HG02798 (cell line): ENCODE data around the gene HNRNPA2B1.
"Not testable (repeated sequence)": the region's sequence is repeated elsewhere in the genome, so short reads cannot be mapped to it uniquely, and the experiment has no call there.

Experiments
- ATAC-seq: cut with Tn5 transposase; IDR thresholded peaks from one replicate; pipeline ENCODE4 v1.9.1; 2021; ENCODE audit warnings: mild to moderate bottlenecking; ENCODE audit not compliant: unreplicated experiment, poor library complexity

HNRNPA2B1 gene

DNA sequence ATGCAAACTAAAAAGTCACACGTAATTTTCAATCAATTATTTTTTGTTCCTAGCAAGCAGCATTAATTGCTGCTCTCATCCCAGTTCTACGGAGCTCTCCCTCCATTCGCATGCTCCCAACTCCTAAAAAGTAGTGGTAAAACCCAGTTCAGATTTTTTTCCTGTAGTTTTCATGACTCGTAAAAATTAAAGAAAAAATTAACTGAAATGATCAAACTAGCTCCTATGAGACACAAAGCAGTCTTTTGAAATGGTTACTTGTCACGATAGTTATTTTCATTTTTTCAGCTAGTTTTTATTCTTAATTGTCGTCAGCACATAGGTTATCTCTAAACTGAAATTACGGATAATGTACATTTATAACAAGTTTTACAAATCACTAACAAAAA lies 1.8 kb downstream of the HNRNPA2B1 start:
- ATAC-seq, result no peak

DNA sequence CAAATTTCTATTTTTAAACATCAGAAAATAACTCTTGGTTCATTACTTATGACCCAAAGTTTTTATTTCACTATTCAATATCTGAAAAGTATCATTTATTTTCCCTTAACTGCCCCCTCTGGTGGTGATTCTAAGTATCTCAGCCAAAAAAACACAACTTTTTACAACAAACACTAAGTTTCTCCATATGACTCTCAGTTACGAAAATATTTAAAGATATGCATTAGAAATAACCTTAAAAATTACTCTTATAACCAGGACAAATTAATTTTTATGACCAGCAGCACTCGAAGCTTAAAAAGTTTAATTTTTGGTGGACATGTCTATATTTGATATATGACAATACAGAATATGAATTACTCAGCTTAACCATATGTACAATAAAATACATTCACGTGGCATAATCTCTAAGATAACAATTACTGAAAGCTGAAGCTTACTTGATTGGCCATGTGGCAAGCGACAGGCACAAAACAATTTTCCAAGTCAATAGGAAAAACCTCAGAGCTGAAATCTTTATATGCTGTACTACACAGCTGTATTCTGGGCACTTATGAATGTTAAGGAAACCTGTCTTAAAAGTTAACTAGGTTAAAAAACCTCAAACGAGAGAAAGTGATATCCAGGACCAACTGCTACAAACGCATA lies 2.3 kb downstream of the HNRNPA2B1 start:
- no peak for ATAC-seq

DNA sequence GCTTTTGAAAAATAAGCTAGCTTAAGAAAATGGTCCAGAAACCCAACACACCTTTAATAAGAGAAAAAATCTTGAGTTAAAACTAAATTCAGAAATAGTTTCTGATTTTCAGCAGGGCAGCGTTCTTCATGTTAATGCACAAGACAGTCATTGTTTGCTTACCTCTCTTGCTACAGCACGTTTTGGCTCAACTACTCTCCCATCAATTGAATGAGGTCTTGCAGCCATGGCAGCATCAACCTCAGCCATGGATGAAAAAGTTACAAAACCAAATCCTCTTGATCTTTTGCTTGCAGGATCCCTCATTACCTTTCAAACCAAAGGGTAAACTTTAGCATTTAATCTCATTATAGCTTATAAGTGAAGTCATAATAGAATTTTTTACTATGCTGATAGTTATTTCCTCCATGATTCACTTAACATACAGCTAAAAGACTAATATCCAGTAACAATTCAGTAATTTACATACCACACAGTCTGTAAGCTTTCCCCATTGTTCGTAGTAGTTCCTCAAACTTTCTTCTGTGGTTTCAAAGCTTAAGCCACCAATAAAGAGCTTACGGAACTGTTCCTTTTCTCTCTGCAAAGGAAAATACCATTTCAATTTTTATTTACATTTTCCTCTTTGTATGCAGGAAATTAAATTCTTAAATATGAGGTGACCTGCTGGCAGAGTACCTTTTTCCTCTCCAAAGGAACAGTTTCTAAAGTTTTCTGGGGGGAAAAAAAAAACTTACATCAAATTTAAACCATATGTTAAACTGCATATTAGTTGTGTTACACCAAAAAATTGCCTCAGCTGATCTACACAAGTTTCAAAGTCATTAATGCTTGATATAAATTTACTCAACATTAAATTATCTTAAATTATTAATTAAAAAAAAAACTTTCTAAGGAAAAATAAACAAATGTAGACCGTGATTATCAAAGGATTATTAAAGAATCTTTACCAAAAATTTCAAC lies 3.1 kb downstream of the HNRNPA2B1 start:
- no peak for ATAC-seq

- no peak for ATAC-seq
Observed at GRCh38 chr7:26195867-26196657, 4.5 kb downstream of the HNRNPA2B1 start.

DNA sequence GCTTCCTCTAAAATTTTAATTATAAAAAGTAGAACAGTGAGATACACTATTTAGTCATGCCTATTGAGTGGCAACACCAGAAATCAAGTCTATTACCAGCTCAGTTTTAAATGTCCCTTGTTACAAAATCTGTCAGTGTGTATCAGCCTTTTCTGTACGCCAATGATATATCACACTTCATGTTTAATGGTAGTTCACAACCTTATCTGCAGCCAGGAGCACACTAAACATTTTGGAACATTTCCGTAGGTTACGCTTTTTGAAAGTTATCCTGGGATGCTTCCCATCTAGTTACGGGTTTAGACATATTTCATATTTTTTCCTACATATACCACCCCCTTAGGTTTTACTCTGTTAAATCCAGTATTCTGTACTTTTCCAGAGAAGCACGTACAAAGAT lies 5.4 kb downstream of the HNRNPA2B1 start:
- ATAC-seq, result no peak

DNA sequence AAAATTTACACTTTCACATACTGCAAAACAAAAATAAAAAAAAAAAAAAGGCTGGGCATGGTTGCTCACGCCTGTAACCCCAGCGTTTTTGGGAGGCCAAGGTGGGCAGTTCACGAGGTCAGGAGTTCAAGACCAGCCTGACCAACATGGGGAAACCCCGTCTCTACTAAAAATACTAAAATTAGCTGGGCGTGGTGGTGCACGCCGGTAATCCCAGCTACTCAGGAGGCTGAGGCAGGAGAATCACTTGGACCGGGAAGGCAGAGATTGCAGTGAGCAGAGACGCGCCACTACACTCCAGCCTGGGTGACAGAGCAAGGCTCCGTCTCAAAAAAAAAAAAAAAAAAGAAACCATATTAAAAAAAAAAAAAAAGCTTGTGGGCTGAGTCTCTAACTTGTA lies 5.8 kb downstream of the HNRNPA2B1 start:
- ATAC-seq, result not testable (repeated sequence)

GRCh38 chr7:26193432-26194207 lies 6.9 kb downstream of the HNRNPA2B1 start:
- no peak for ATAC-seq

DNA sequence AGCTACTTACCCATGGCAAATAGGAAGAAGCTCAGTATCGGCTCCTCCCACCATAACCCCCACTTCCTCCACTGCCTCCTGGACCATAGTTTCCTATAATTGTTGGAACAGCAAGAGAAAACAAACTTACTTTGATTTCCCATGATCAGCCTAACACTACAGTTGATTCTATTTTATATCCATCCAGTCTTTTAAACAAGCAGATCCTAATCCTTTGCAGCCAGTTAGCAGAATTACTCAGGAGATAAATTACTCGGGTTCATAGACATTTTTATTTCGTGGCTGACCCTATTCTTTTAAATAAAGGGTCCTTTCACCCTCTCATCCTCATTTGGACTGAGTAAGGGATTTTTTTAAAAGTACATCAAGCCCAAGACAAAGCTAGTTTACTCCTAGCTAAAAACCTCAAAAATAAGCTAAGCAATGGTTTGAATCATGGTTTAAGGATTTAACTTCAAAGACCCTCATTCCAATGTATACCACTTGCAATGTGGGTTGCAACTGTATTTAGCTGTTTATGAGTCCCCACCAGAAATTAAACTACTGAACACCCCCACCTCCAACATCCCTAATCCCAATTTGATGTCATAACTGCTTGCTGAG lies 8.0 kb downstream of the HNRNPA2B1 start:
- ATAC-seq, result no peak

DNA sequence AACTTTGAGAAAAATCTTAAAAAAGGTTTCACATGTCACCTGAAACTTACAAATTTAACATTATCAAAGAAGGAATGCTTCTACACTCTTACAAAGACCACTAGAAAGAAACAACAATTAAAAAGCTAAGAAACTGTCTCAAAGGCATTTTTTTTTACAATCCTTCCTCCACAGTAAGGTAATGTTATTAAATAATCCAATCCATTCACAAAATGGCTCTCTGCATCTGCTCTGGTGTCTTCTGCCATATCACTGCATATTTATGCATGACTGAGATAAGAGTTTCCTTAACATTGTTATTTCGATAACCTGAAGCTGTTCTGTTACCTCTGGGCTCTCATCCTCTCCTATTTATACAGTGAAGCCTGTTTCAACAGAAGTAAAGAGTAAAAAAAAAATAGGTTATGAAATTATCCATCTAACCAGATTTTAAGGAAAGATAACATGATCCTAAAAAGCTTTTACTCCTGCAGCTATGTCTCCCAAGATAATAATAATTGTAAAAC lies 8.5 kb downstream of the HNRNPA2B1 start:
- no peak for ATAC-seq

GRCh38 chr7:26191233-26191973 lies 9.1 kb downstream of the HNRNPA2B1 start:
- no peak for ATAC-seq

DNA sequence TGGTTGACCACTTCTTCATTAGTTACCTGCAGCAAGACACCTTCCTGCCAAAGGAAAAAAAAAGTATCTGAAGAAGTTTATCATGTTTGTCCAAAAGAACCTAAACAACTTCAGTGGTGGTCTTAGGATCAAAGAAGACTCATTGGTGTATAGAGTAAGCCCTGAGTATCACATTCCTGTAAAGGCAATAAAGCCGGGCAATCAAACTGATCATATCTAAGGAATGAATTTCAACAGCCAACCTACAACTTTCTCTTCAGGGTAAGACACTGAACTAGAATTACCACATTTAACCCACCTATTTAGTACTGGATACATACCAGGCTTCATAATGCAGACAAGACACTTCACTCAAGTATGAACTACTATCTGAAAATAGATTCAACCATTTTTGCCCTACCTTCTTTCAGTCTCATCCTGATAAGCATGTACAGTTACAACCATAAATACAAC lies 10.1 kb downstream of the HNRNPA2B1 start:
- ATAC-seq, result no peak

DNA sequence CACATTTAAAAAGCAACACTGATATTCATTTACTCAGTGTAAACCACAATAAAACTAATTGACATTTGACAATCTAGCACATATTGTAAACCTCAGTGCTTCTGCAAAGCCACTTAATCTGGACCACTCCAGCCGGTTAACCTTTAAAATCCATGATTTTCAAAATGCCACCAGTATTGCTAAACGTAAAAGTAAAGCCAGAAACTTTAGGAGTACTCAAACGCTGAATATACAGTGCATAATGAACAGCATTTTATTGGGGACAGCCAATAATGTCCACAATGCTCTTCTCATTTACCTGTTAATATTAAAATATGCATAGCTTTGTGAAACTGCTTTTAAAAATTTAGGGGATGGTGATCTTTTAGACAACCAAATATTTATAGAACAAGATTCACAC lies 10.8 kb downstream of the HNRNPA2B1 start:
- ATAC-seq, result no peak

- ATAC-seq, result no peak
Observed at GRCh38 chr7:26188957-26189541, 11.5 kb downstream of the HNRNPA2B1 start.

DNA sequence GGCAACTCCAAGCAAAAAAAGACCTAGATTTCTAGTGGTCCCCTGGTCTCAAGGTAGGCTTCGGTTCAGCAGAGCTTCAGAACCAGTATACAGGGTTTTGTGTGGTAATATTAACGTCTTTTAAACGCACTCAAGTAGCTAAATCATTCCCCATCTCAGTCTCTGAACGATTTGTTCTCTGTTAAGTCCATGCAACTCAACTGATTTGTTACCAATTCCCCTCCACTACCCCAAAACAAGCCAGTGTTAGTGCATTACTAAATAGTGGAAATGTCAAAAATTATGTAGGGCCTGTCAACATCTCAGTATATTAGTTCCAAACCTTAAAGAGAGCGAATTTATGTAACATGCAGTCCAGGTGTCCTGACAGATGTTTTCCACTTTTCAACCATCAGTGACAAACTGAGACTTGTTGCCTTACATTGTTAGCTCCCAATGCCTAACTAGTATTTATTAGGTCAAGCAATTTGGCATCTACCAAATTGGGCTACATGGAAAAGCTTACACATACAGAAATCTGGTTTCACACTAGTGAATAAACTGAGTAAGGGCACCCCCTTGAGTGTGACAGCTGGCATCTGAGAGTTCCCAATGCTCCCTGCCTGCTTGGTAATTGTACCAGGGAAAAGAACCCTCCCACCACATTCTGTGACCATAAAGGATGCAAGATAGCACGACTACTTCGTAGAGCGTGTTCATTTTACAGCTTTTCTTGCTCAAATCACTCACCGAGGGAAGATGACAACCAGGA lies 12.2 kb downstream of the HNRNPA2B1 start:
- no peak for ATAC-seq

GRCh38 chr7:26187380-26188205 lies 13.0 kb downstream of the HNRNPA2B1 start:
- ATAC-seq, result no peak

DNA sequence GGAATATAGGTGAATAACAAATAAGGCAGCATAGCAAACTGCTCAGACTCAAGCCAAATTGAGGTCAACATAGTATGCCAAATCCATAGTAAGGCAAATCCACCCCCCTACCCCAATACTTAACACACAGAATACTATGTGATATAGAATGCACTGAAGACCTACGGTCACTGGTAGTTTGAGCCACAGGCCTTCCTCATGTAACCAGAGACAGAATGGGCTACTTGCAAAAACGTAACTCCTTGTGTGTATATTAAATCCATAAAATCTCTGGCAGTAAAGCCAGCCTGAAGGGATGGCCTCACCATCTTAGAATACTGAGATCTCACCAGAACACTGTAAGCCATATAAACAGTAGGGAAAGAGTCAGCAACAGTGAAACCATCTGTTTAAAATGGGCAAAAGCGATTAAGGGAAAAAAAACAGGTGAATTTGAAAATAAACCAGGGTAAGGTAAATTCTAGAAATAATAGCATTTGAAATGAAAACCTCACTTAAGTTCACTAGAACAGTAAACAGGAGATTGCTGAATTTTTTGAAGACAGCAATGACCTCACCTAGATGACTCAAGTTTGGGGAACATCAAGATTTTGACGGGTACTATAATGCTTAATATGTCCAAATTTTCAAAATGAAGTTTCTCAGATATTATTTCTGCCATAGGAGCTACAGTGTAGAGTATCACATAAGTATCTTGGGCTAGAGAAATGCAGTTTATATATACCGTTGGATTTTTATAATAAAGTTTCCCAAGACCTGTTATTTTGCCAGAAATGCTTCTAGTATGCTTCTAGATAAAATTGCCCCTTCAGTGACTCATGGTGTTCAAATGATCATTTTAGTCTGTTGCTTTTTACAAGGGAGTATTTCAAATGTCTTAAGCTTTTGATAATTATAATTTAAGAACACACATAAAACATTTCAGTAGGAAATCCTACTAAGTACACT lies 13.9 kb downstream of the HNRNPA2B1 start:
- ATAC-seq, result no peak
